Testis (tissue), 3 donors: ENCODE results near the gene LRRFIP2. TPM values are rescaled to one million over a fixed set of nuclear protein-coding genes. Genes with fewer than 3 reads are reported as not detected.
"Not testable (repeated sequence)": the region's sequence is repeated elsewhere in the genome, so short reads cannot be mapped to it uniquely, and the experiment has no call there.

Source experiments
- DNase-seq: peaks from one replicate; pipeline ENCODE4 v3.0.0-alpha.2; 2019
- H3K27ac ChIP-seq, 2 donors: fragments of 200-600 bp; sonication (generic); one replicate each; pipeline ENCODE4 v1.5.1; 2019
- H3K27me3 ChIP-seq: fragments of 200-600 bp; sonication (generic); one replicate; pipeline ENCODE4 v1.5.1; 2019
- H3K36me3 ChIP-seq: fragments of 200-600 bp; sonication (generic); one replicate; pipeline ENCODE4 v1.5.1; 2017; ENCODE audit warnings: low read depth; ENCODE audit errors: missing control alignments
- H3K4me1 ChIP-seq: fragments of 200-600 bp; sonication (generic); one replicate; pipeline ENCODE4 v1.5.1; 2019
- H3K4me3 ChIP-seq, 2 donors: fragments of 200-600 bp; sonication (generic); one replicate each; pipeline ENCODE4 v1.5.1; 2017 to 2019
- H3K9me3 ChIP-seq: fragments of 200-600 bp; sonication (generic); one replicate; pipeline ENCODE4 v1.5.1; 2017
- POLR2A ChIP-seq: fragments of 450-650 bp; IDR thresholded peaks from one replicate; pipeline ENCODE4 v1.6.1; 2017; ENCODE audit warnings: antibody characterized with exemption, mild to moderate bottlenecking, moderate library complexity
- WGBS, 2 donors: methylation state at CpG; one replicate each; pipeline ENCODE4 v1.1.5; 2018; 5-methylcytosine and 5-hydroxymethylcytosine counted together
- intact Hi-C: fragments of 100-400 bp; cut with DNase I; formaldehyde crosslinking; loops from one replicate; pipeline ENCODE4 v1.15.1; 2023; ENCODE audit warnings: low total_unique reads
- polyA plus RNA-seq: library from polyadenylated mRNA; stranded (reverse); fragments of 350-450 nt; fragmentation: Illumina TruSeq; extraction: RNeasy Lipid Tissue Mini Kit (QIAGEN cat#74804); gene quantifications from one replicate; pipeline ENCODE4 v1.2.3, GENCODE V29; 2014; ENCODE audit warnings: low read depth, low replicate concordance; ENCODE audit not compliant: insufficient read depth
- total RNA-seq, 2 donors: library from RNA; depleted of rRNA; stranded (reverse); fragments of >200 nt; gene quantifications; one replicate each; pipeline ENCODE4 v1.2.3, GENCODE V29; 2016
- TF ChIP-seq, protein P1 (sequence below), 3 experiments: fragments of 450-650 bp in 2 of 3; fragments of 200-600 bp in 1 of 3; sonication (generic) in 1 of 3; IDR thresholded peaks; one replicate each; pipeline ENCODE4 v1.5.1; 2016 to 2019; ENCODE audit warnings: antibody characterized with exemption in 3 of 3, mild to moderate bottlenecking in 2 of 3, moderate library complexity in 1 of 3

The LRRFIP2 gene
- total and polyA plus RNA-seq, 3 donors from 2014 or later: 86.2 to 115 (median 114) TPM

GRCh38 chr3:37054370-37054769, 120.0 kb downstream of the LRRFIP2 start:
- H3K4me1 ChIP-seq: no peaks in the 10 kb centered on the region
- no peak for TF ChIP-seq POLR2A
- TF ChIP-seq, protein P1, sequence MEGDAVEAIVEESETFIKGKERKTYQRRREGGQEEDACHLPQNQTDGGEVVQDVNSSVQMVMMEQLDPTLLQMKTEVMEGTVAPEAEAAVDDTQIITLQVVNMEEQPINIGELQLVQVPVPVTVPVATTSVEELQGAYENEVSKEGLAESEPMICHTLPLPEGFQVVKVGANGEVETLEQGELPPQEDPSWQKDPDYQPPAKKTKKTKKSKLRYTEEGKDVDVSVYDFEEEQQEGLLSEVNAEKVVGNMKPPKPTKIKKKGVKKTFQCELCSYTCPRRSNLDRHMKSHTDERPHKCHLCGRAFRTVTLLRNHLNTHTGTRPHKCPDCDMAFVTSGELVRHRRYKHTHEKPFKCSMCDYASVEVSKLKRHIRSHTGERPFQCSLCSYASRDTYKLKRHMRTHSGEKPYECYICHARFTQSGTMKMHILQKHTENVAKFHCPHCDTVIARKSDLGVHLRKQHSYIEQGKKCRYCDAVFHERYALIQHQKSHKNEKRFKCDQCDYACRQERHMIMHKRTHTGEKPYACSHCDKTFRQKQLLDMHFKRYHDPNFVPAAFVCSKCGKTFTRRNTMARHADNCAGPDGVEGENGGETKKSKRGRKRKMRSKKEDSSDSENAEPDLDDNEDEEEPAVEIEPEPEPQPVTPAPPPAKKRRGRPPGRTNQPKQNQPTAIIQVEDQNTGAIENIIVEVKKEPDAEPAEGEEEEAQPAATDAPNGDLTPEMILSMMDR (IDR thresholded peaks at IDR 0.05): no peak
- no peaks in the 10 kb centered on the region for H3K36me3 ChIP-seq
- no peaks in the 10 kb centered on the region for H3K27me3 ChIP-seq
- peak overlapping the region in 1 of 2 donors; percentile 46 for H3K27ac ChIP-seq
- H3K9me3 ChIP-seq: no peaks in the 10 kb centered on the region
- WGBS, 2 donors: 55 to 60% methylated on average over 3 of the region's 3 CpGs
- intact Hi-C loops: no loop called here
- DNase-seq: no peak
- no peak overlapping the region for H3K4me3 ChIP-seq

GRCh38 chr3:37053753-37054152, 120.6 kb downstream of the LRRFIP2 start:
- TF ChIP-seq, protein P1 (IDR thresholded peaks at IDR 0.05): no peak
- TF ChIP-seq POLR2A: no peak
- H3K4me3 ChIP-seq: no peak overlapping the region
- H3K27ac ChIP-seq: peak overlapping the region in 1 of 2 donors; percentile 46
- no peaks in the 10 kb centered on the region for H3K36me3 ChIP-seq
- intact Hi-C loops: no loop called here
- no peaks in the 10 kb centered on the region for H3K4me1 ChIP-seq
- H3K27me3 ChIP-seq: no peaks in the 10 kb centered on the region
- DNase-seq: no peak
- WGBS, 2 donors: 82 to 89% methylated on average over 2 of the region's 2 CpGs
- H3K9me3 ChIP-seq: no peaks in the 10 kb centered on the region

DNA sequence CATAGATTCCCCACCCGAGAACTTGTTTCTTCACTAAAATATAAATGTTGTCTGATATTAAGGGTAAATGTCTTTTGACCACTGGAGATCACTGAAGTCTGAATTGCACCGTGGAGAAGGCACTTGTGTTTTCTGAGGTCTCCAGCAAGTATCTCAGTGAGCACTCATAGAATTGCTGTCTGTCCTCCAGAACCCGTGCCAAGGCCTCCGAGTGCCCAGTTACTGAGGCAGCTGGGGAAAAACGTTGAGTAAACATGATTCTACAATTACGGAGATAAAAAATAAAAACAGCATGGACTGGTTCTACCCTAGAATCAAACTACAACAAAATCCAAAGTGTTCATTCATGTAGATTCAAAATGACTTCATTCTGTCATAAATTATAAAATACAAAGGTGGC, 121.0 kb downstream of the LRRFIP2 start:
- DNase-seq: no peak
- H3K27ac ChIP-seq: peak overlapping the region in 1 of 2 donors; percentile 46
- intact Hi-C loops: no loop called here

GRCh38 chr3:37052860-37053259, 121.5 kb downstream of the LRRFIP2 start:
- no peaks in the 10 kb centered on the region for H3K27me3 ChIP-seq
- no peaks in the 10 kb centered on the region for H3K36me3 ChIP-seq
- TF ChIP-seq POLR2A: no peak
- TF ChIP-seq, protein P1 (IDR thresholded peaks at IDR 0.05): no peak
- H3K4me3 ChIP-seq: no peak overlapping the region
- H3K4me1 ChIP-seq: no peaks in the 10 kb centered on the region
- intact Hi-C loops: no loop called here
- H3K9me3 ChIP-seq: no peaks in the 10 kb centered on the region
- no peak for DNase-seq
- H3K27ac ChIP-seq: no peak overlapping the region

More for the DNA sequence above, 121.0 kb downstream of the LRRFIP2 start:
- no peaks in the 10 kb centered on the region for H3K4me1 ChIP-seq
- WGBS, 2 donors: 60 to 61% methylated on average over 6 of the region's 6 CpGs
- no peak overlapping the region for H3K4me3 ChIP-seq
- TF ChIP-seq, protein P1 (IDR thresholded peaks at IDR 0.05): no peak
- no peak for TF ChIP-seq POLR2A
- H3K27me3 ChIP-seq: no peaks in the 10 kb centered on the region
- H3K36me3 ChIP-seq: no peaks in the 10 kb centered on the region
- H3K9me3 ChIP-seq: no peaks in the 10 kb centered on the region

GRCh38 chr3:37050282-37050681, 124.1 kb downstream of the LRRFIP2 start:
- no peaks in the 10 kb centered on the region for H3K36me3 ChIP-seq
- intact Hi-C loops: no loop called here
- H3K4me3 ChIP-seq: no peak overlapping the region
- no peaks in the 10 kb centered on the region for H3K9me3 ChIP-seq
- H3K27ac ChIP-seq: no peak overlapping the region
- H3K27me3 ChIP-seq: no peaks in the 10 kb centered on the region
- no peak for DNase-seq
- TF ChIP-seq POLR2A: no peak
- TF ChIP-seq, protein P1 (IDR thresholded peaks at IDR 0.05): no peak
- WGBS, 2 donors: 96 to 100% methylated on average over 1 of the region's 1 CpG
- no peaks in the 10 kb centered on the region for H3K4me1 ChIP-seq

- 62 to 77% methylated on average over 3 of the region's 3 CpGs for WGBS, 2 donors
- H3K4me3 ChIP-seq, H3K9me3 ChIP-seq, H3K27ac ChIP-seq, intact Hi-C loops, H3K4me1 ChIP-seq, H3K36me3 ChIP-seq, DNase-seq, H3K27me3 ChIP-seq: not testable (repeated sequence)
Measured at GRCh38 chr3:37042712-37043111, 131.7 kb downstream of the LRRFIP2 start.
